Measurements from ENCODE around the gene TMEM109. TPM values are rescaled to one million over a fixed set of nuclear protein-coding genes. Genes with fewer than 3 reads are reported as not detected.
A peak's percentile ranks its signal among the peaks of the same experiment; 100 is the strongest.

Gene TMEM109
- total RNA-seq, 1 donor from 2014 or later, result 117 TPM

DNA sequence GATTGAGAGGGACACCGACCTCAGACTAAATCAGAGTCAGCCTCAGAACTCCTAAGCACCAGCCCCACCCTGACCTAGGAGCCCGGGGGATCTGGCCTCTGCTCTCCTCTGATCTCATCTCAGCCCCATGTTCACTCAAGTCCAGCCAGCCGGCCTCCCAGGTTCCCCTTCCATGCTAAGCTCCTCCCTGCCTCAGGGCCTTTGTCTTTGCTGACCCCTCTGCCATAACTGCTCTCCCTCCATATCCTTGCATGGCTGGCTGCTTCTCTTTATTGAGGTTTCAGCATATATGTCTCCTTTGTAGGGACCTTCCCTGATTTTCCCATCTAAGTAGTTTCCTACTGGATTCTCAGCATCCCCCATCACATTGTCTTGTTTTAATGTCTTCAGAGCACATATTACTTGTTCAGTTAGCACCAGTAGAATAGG, 38.8 kb downstream of the TMEM109 start:
- POLR2A ChIA-PET, result interaction anchor here (0.9 to 6.0 kb wide), 13 partner anchors 11 to 118 kb away, joined by 3 to 102 read pairs (median 4); partner anchors contain the start of genes CCDC86, CD6, TMEM109 and TMEM132A
- no peak for TF ChIP-seq CTCF (IDR thresholded peaks at IDR 0.05)
- peaks cover 52% of the 10 kb centered on the region for H3K4me1 Mint-ChIP-seq
- CTCF ChIA-PET, result interaction anchor here (0.8 to 2.2 kb wide), 3 partner anchors 13 to 37 kb away, joined by 4 to 13 read pairs (median 5); no protein-coding TSS in a partner anchor
- ATAC-seq (ENCODE audit: low read depth) (no peak), DNase-seq (no peak)
- peaks cover 10% of the 10 kb centered on the region for H3K36me3 Mint-ChIP-seq (ENCODE audit: low read depth)
- peak overlapping the region; percentile 91 for H3K27ac Mint-ChIP-seq
- no peaks in the 10 kb centered on the region for H3K9me3 Mint-ChIP-seq
- intact Hi-C loops (cut with micrococcal nuclease), result loop anchor here (1.0 to 5.0 kb wide), 9 partner anchors 18 to 209 kb away; partner anchors contain the start of genes CCDC86, CD6 and VPS37C
- no peaks in the 10 kb centered on the region for H3K27me3 Mint-ChIP-seq
- peak overlapping the region; percentile 91 for H3K4me3 Mint-ChIP-seq

GRCh38 chr11:60953781-60954180, 39.8 kb downstream of the TMEM109 start:
- H3K4me3 Mint-ChIP-seq, result no peak overlapping the region
- ATAC-seq (ENCODE audit: low read depth) (no peak), DNase-seq (no peak)
- H3K9me3 Mint-ChIP-seq, result no peaks in the 10 kb centered on the region
- intact Hi-C loops (cut with micrococcal nuclease), result loop anchor here (2.0 to 5.0 kb wide), 5 partner anchors 17 to 191 kb away; partner anchors contain the start of genes CCDC86 and CD6
- CTCF ChIA-PET, result interaction anchor here (1.2 to 2.2 kb wide), 2 partner anchors 16 to 38 kb away, joined by 5 to 13 read pairs; no protein-coding TSS in a partner anchor
- H3K27me3 Mint-ChIP-seq, result no peaks in the 10 kb centered on the region
- no peak for TF ChIP-seq CTCF (IDR thresholded peaks at IDR 0.05)
- H3K27ac Mint-ChIP-seq, result peak overlapping the region; percentile 91
- peaks cover 44% of the 10 kb centered on the region for H3K4me1 Mint-ChIP-seq
- POLR2A ChIA-PET, result interaction anchor here (0.7 to 6.0 kb wide), 10 partner anchors 9 to 1885 kb away, joined by 3 to 102 read pairs (median 6); partner anchors contain the start of genes CD6, TMEM109, VPS37C and WDR74
- peaks cover 3% of the 10 kb centered on the region for H3K36me3 Mint-ChIP-seq (ENCODE audit: low read depth)

DNA sequence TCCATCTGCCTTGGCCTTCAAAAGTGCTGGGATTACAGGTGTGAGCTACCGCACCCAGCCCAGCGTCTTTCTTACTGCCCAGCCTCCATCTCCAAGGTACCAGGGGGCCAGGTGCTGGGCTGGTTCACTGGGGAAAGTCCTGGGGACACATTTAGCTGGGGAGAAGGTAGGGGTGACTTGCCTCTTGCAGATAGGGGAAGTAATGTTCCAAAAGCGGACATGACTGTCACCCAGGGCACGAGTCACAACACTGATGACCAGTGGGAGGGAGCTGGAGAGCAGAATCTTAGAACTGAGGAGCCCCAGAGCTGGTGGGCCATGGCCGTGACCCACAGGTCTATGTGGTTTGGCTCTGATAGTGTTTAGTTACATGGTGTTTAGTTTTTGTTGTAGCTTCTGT, 40.5 kb downstream of the TMEM109 start:
- no peaks in the 10 kb centered on the region for H3K27me3 Mint-ChIP-seq
- ChIA-PET CTCF (interaction anchor here (1.2 to 2.2 kb wide), 2 partner anchors 15 to 39 kb away, joined by 5 to 13 read pairs; no protein-coding TSS in a partner anchor), POLR2A (interaction anchor here (0.6 to 6.0 kb wide), 8 partner anchors 10 to 175 kb away, joined by 3 to 102 read pairs (median 4); partner anchors contain the start of genes CD6 and TMEM109)
- peak overlapping the region; percentile 44 for H3K4me3 Mint-ChIP-seq
- H3K4me1 Mint-ChIP-seq, result peaks cover 39% of the 10 kb centered on the region
- no peak for TF ChIP-seq CTCF (IDR thresholded peaks at IDR 0.05)
- no peaks in the 10 kb centered on the region for H3K9me3 Mint-ChIP-seq
- intact Hi-C loops (cut with micrococcal nuclease), result loop anchor here (5.0 kb wide), 3 partner anchors 112 to 192 kb away; partner anchors contain the start of gene CCDC86
- peak; percentile 12 for ATAC-seq (ENCODE audit: low read depth)
- DNase-seq, result no peak
- H3K27ac Mint-ChIP-seq, result peak overlapping the region; percentile 91
- peaks cover 2% of the 10 kb centered on the region for H3K36me3 Mint-ChIP-seq (ENCODE audit: low read depth)

GRCh38 chr11:60955571-60955970, 41.6 kb downstream of the TMEM109 start:
- H3K27me3 Mint-ChIP-seq, result no peaks in the 10 kb centered on the region
- H3K36me3 Mint-ChIP-seq (ENCODE audit: low read depth), result peaks cover 2% of the 10 kb centered on the region
- H3K27ac Mint-ChIP-seq, result no peak overlapping the region
- DNase-seq, result no peak
- peaks cover 28% of the 10 kb centered on the region for H3K4me1 Mint-ChIP-seq
- ChIA-PET POLR2A (interaction anchor here (1.1 kb wide), 1 partner anchor 15 kb away, joined by 5 read pairs; the partner anchor contains the start of gene CD6), CTCF (interaction anchor here (1.5 kb wide), 1 partner anchor 40 kb away, joined by 4 read pairs; no protein-coding TSS in a partner anchor)
- H3K4me3 Mint-ChIP-seq, result no peak overlapping the region
- no peak for ATAC-seq (ENCODE audit: low read depth)
- no peaks in the 10 kb centered on the region for H3K9me3 Mint-ChIP-seq
- no peak for TF ChIP-seq CTCF (IDR thresholded peaks at IDR 0.05)
- intact Hi-C loops (cut with micrococcal nuclease), result no loop called here

DNA sequence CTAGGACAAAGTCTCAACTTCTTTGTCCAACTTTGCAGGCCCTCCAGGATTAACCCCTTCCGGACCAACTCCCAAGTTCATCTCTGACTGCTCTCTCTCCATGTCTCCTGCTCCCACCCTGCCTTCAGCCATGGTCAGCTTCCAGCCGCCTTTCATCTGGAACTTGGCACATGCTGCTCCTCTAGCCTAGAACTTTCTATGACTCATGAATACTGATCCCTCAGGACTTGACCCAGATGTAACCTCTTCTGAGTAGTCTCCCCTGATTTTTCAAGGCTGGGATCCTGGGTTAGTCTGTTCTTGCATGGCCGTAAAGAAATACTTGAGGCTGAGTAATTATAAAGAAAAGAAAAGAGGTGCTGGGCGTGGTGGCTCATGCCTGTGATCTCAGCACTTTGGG, 43.2 kb downstream of the TMEM109 start:
- Mint-ChIP-seq H3K27me3 (no peaks in the 10 kb centered on the region), H3K4me1 (peaks cover 23% of the 10 kb centered on the region), H3K36me3 (ENCODE audit: low read depth) (no peaks in the 10 kb centered on the region), H3K4me3 (no peak overlapping the region), H3K9me3 (no peaks in the 10 kb centered on the region), H3K27ac (peak overlapping the region; percentile 18)
- no peak for TF ChIP-seq CTCF (IDR thresholded peaks at IDR 0.05)
- DNase-seq (no peak), ATAC-seq (ENCODE audit: low read depth) (no peak)
- ChIA-PET POLR2A (interaction anchor here (0.7 kb wide), 1 partner anchor 51 kb away, joined by 4 read pairs; no protein-coding TSS in a partner anchor), CTCF (interaction anchor here (1.1 kb wide), 1 partner anchor 13 kb away, joined by 3 read pairs; no protein-coding TSS in a partner anchor)
- intact Hi-C loops (cut with micrococcal nuclease), result no loop called here
